GM10847 (cell line): ENCODE data around the gene MDN1.

Source experiments
- POLR2A ChIP-seq: IDR thresholded peaks from 2 replicates; pipeline ENCODE4 v1.6.1; 2011; ENCODE audit not compliant: insufficient read length; ENCODE audit errors: extremely low read depth

The MDN1 gene, protein sequence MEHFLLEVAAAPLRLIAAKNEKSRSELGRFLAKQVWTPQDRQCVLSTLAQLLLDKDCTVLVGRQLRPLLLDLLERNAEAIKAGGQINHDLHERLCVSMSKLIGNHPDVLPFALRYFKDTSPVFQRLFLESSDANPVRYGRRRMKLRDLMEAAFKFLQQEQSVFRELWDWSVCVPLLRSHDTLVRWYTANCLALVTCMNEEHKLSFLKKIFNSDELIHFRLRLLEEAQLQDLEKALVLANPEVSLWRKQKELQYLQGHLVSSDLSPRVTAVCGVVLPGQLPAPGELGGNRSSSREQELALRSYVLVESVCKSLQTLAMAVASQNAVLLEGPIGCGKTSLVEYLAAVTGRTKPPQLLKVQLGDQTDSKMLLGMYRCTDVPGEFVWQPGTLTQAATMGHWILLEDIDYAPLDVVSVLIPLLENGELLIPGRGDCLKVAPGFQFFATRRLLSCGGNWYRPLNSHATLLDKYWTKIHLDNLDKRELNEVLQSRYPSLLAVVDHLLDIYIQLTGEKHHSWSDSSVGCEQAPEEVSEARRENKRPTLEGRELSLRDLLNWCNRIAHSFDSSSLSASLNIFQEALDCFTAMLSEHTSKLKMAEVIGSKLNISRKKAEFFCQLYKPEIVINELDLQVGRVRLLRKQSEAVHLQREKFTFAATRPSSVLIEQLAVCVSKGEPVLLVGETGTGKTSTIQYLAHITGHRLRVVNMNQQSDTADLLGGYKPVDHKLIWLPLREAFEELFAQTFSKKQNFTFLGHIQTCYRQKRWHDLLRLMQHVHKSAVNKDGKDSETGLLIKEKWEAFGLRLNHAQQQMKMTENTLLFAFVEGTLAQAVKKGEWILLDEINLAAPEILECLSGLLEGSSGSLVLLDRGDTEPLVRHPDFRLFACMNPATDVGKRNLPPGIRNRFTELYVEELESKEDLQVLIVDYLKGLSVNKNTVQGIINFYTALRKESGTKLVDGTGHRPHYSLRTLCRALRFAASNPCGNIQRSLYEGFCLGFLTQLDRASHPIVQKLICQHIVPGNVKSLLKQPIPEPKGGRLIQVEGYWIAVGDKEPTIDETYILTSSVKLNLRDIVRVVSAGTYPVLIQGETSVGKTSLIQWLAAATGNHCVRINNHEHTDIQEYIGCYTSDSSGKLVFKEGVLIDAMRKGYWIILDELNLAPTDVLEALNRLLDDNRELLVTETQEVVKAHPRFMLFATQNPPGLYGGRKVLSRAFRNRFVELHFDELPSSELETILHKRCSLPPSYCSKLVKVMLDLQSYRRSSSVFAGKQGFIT (N-terminal part only)

DNA sequence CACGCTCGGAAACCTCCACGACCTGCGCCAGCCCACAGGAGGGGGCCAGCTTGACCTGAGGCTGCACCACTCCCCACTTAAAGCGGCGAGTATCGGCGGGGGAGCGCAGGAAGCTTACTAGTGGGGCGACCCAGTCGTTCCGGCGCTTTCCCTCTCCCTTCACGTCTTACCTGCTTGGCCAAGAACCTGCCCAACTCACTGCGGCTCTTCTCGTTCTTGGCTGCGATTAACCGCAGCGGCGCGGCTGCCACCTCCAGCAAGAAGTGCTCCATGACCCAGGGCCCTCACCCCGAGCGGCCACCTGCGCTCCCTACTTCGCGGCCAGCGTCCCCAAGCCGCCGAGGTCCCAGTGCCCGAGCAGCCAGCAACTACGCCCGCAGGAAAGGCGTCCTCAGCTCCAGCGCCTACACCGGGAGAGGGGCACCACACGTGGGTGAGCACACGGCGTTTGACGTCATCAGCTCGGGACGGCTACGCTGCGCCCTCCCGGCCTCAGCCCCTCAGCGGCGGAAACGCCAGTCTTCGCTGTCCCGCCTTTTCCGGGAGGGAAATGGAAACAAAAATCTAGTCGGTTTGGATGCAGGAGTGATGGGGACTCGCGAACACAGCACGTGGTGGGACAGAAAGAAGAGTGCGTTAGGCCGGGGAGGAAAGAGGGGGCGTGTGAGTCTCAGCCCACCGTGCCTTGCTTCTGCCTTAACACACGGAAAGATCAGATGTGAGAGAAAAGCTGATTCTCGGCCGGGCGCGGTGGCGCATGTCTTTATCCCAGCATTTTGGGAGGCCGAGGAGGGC is at the start of gene MDN1:
Gene MDN1, minus strand, starts transcription at position 459 of the 795 bp plus-strand sequence. Its CDS starts 187 bp downstream, at position 272.
- TF ChIP-seq POLR2A, result peak; percentile 88

DNA sequence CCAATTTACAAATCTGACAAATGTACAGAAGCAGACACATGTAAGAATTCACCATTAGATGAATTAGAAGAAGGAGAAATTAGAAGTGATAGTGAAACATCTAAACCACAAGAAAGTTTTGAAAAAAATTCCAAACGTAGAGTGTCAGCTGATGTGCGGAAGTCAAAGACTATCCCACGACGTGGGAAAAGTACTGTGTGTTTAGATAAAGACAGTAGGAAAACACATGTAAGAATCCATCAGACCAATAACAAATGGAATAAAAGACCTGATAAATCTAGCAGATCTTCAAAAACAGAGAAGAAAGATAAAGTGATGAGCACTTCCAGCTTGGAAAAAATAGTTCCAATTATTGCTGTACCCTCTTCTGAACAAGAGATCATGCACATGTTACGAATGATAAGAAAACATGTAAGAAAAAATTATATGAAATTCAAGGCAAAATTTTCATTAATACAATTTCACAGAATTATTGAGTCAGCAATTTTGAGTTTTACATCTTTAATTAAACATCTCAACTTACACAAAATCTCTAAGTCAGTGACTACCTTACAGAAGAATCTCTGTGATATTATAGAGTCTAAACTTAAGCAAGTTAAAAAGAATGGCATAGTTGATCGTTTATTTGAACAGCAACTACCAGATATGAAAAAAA is 46.6 kb upstream of the MDN1 start:
- TF ChIP-seq POLR2A, result no peak

- TF ChIP-seq POLR2A, result no peak
Measured at GRCh38 chr6:89862698-89863097, 43.1 kb upstream of the MDN1 start.

DNA sequence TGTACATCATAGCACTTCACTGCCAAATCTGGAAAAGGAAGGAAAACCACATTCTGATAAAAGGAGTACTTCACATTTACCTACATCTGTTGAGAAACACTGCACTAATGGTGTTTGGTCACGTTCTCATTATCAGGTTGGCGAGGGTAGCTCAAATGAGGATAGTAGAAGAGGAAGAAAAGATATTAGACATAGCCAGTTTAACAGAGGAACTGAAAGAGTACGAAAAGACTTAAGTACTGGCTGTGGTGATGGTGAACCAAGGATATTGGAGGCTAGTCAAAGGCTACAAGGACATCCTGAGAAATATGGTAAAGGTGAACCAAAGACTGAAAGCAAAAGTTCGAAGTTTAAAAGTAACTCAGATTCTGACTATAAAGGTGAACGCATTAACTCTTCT is 42.7 kb upstream of the MDN1 start:
- no peak for TF ChIP-seq POLR2A

GRCh38 chr6:89859744-89860143 is 40.1 kb upstream of the MDN1 start:
- TF ChIP-seq POLR2A, result no peak

DNA sequence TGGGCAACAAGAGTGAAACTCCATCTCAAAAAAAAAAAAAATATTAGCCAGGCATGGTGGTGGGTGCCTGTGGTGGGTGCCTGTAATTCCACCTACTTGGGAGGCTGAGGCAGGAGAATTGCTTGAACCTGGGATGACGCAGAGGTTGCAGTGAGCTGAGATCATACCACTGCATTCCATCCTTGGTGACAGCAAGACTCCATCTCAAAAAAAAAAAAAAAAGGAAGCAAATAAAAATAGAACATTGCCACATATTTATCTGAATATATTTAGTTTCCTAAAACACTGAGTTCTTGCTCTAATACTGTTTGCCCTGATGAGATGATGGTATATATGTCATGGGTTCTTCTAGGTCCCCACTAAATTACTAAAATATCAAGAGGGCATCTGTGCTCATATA is 38.4 kb upstream of the MDN1 start:
- no peak for TF ChIP-seq POLR2A

GRCh38 chr6:89853068-89853467 is 33.5 kb upstream of the MDN1 start:
- TF ChIP-seq POLR2A, result no peak

DNA sequence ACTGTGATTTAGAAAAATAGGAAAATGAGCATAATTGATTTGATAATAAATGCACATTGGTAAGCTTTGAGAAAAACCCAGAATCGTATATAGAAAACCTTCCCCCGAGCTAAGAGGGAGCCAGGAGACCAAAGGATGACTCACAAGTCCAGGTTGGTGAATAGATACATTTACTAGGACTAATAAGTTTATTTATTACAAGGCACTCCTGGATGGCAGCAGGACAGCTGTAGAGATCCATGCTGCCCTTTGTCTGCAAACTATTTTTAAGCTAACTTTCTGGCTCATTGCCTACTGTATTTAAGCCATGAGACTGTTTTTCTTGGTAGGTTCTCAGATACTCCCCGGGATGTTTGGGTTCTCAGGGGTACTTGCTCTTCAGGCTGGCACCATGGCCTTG is 23.5 kb upstream of the MDN1 start:
- no peak for TF ChIP-seq POLR2A

GRCh38 chr6:89842228-89842627 is 22.6 kb upstream of the MDN1 start:
- TF ChIP-seq POLR2A, result no peak

DNA sequence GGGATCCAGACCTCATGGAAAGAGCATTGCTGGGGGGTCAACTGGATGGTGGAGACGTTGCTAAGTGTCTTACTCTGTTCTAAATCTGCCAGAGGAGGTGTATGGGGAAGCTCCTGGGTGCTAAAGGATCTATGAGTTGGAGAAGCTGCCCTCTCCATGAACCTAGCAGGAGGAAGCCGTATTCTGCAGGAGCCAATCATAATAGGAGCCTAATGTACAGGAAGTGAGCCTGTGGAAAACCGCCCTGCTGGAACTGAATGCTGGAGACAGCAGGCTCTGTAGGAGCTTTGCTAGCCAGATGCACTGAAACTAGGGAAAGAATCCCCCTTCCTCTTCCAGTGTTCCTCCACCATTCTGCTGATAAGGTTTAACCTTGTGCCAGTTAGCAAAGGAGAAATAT is 20.9 kb upstream of the MDN1 start:
- no peak for TF ChIP-seq POLR2A

DNA sequence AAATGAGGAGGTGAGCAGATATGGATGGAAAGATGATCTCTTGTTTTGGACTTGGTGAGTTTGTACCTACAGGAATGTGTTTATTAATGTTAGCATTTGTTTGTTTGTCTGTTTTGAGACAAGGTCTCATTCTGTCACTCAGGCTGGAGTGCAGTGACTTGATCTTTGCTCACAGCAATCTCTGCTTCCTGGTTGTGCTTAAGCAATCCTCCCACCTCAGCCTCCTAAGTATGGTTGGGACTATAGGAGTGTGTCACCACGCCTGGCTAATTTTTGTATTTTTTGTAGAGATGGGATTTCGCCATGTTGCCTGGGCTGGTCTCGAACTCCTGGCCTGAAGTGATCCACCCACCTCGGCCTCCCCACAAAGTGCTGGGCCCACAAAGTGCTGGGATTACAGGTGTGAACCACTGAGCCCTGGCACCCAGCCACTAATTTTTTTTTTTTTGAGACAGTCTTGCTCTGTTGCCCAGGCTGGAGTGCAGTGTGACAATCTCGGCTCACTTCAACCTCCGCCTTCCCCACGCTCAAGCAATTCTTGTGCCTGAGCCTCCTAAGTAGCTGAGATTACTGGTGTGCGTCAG is 17.1 kb upstream of the MDN1 start:
- no peak for TF ChIP-seq POLR2A

GRCh38 chr6:89834884-89835792 is 15.5 kb upstream of the MDN1 start:
- TF ChIP-seq POLR2A, result no peak
